ENCODE results near the gene FOXN3.

The FOXN3 gene

DNA sequence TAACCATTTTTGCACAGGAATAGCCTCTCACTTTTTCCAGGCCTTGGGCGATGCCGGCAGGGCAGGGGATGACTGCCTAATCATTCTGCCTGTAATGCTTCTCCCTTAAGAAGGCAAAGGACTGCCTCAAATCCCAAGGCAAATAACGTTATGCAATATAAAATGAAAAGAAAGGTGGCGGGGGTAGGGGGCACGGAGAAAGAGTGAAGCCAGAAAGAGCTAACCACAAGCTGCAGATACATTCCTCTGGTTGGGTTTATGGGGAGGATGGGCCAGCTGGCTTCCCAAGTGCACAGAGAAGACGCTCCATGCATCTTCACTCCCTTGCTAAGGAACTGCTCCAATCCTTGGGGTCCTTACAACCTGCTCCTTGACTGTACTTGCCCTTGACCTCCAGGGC lies 229.5 kb downstream of the FOXN3 start:
- ATAC-seq = no peak

- ATAC-seq = no peak
Observed at GRCh38 chr14:89186856-89187376, 230.1 kb downstream of the FOXN3 start.

DNA sequence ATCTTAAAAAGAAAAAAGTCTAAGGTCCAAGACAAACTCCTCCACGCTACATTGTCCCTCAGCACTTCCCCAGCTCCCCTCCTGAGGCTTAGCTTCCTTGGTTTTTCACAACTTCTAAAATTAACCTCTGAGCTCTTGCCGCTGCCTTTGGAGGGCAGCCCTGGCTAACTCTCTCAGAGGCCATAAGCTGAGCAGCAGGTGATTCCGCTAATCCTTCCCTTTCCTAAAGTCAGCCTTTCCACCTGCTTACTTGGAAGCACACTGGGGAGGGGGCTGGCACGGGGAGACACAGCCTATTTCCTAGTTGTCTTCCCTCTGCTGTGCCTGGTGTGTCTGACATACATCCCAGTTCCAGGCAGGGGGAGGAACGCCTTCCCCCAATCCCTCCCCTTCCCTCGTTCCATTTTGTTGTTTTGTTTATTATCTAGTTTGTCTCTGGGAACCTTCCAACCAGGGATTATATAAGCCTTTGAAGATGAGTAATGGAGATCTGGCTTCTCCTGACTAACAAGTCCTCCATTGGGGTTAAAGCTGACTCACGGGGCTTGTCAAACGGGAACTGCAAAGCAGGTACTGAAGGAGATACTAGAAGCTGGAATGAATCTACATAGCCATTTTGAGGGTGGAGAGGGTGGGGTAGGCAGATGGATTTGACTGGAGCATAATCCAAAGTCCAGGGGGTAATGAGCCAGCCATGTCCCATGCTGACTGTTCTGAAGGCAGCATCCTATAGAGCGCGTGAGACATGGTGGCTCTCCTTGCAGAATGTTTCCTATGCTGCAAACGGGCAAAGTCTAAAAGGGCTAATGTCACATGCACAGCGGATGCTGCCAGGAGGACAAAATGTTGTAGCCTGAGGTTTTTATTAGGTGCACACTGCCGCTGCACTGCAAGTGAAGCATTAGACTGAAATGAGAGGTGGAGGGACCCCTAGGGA lies 230.8 kb downstream of the FOXN3 start:
- no peak for ATAC-seq

GRCh38 chr14:89184952-89185351 lies 232.1 kb downstream of the FOXN3 start:
- no peak for ATAC-seq

GRCh38 chr14:89182326-89182725 lies 234.7 kb downstream of the FOXN3 start:
- ATAC-seq = no peak

- no peak for ATAC-seq
Observed at GRCh38 chr14:89180546-89180945, 236.5 kb downstream of the FOXN3 start.

- no peak for ATAC-seq
Observed at GRCh38 chr14:89179891-89180404, 237.1 kb downstream of the FOXN3 start.

GRCh38 chr14:89178800-89179535 lies 238.1 kb downstream of the FOXN3 start:
- ATAC-seq = no peak

- no peak for ATAC-seq
Observed at GRCh38 chr14:89178376-89178775, 238.7 kb downstream of the FOXN3 start.

DNA sequence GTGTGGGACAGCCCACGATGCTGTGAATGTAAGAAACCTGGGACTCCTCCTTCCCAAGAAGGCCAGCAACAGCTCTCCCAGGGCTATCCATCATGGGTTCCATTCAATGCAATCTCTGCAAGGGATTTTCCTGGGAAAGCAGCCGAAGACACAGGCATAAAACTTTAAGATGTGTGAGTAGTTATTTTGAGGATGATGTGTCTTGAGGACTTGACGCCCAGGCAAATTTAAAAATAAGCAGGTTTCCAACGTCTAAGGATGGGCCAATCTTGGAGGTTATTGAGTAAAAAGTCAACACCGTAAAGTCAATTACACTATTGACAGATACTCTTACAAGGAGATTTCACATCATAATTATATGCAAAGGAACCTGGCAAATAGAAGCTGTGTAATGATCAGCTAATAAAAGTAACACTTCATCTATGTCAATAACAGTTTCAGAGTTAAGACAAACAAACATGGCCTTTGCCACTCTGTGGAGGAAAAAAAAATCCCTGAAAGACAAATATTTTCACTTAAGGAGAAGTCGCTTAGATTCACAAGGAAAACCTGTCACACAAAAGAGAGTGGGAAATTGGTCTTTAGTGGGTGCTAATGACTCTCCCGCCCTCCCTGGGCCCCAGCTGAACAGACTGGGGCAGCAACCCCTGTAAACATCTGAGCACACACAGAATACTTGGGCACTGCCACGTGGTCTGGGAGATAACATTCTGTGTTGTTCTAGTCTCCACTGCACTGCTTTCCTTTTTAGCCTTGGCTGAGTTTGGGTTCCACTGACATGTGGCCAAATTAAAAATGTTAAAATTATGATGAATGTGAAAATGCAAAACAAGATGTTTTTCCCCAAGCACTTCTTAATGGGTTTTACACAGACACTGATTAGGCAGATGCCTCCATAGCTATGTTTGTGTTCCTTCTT lies 240.9 kb downstream of the FOXN3 start:
- ATAC-seq = no peak

DNA sequence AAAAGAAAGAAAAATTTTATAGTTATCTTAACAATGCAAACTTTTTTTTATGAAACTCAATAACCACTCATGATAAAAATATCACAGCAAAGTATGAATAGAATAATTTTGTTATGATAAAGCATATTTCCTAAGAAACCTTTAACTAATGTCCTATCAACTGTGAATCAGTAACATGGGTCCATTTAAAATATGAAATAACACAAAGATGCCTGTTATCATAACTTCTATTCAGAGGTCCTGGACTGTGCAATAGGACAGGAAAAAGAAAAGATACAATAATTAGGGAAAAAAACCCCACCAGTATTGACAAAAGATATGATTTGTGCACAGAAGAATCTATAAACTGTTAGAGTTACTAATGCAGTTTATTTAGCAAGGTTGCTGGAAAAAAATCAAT lies 245.4 kb downstream of the FOXN3 start:
- ATAC-seq = no peak

DNA sequence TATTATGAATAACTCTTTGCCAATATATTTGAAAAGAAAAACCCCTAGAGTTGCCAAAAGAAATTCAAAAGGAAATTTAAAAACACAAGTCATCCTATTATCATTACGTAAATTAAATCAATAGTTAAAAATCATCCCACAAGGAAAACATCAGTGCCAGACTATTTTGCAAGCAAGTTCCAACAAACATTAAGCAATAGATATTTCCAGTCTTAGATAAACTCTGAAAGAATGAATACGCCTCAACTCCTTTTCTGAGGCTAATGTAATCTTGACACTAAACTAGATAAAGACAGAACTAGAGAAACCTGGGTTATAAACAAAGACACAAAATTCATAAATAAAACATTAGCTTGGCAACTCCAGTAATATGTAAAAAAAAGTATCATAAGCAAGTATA lies 245.9 kb downstream of the FOXN3 start:
- ATAC-seq = no peak

DNA sequence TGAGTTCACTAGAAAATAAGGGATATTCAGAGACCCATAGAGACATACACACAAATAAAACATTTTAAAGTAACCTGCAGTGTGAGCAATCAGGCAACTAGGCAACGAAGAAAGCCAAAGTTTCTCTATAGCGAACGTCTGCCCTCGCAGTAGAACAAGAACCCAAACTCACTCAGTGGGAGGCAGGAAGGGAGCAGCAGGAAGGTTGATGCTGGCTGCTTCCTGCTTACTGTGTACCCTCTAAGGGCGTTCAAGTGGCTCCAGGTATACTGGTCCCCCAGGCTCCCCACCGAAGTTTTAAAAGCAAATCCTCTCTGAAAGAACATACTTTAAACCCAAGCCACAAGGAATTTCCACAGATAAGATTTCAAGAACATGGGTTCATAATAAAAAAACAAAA lies 249.3 kb downstream of the FOXN3 start:
- ATAC-seq = no peak

DNA sequence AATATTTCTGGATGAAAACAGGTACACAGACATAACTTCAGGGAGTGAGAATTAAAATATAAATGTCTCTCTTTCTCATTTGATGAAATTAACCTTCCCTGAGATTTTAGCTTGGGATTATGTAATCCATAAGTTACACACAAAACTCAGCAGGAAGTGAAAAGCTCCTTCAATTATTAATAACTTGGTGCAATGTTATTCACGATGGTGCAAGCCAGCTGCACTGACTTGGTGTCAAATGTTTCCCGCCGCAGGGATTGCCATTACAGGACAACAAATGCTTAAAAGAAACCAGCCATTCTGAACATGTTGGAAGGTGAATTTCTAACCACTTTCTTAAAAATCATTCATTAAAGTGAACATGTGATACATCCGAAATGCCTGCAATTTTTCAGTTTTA lies 250.4 kb downstream of the FOXN3 start:
- ATAC-seq = no peak

DNA sequence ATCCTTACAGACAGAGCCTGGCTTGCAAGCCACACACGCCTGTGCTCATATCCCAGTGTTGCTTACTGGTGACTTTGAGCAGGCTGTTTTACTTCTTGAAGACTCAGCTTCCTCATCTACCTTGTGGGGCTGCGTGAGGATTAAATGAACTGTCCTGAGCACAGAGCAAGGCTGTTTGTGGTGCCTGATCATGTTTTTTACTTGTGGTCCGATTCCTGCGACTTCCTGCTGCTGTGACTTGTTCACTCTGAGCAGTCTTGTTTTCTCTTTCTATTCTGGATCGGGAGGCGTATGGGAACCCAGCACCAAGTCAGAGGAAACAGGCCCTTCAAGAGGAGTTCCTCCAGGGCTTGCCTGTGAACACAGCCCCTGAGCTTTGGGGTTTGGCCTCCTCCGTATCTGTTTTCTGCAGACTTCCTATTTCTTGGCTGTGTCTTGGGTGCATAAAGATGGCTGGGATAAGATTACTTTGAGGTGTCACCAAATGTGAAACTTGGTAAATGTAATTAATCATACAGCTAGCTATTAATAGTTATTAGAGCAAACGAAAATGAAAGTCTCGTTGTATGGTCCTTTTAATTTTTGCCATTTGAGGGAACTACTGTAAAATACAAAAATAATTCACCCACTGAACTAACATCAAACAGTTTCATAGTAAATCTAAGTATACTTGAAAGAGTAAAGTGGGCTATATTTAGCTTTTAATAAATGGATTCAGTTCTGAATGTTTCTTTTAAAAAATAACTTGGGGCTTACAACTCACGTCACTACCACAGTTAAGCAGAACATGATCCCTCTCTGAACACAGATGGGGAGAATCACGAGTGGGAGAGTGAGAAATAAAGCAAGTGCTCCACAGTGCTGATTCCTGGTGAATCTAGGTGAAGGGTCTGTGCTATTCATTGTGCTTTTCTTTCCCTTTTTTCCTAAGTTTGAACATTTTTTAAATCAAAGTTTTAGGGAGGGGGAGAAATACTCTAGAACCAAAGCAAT lies 251.5 kb downstream of the FOXN3 start:
- peak; percentile 63 to 66 for ATAC-seq

DNA sequence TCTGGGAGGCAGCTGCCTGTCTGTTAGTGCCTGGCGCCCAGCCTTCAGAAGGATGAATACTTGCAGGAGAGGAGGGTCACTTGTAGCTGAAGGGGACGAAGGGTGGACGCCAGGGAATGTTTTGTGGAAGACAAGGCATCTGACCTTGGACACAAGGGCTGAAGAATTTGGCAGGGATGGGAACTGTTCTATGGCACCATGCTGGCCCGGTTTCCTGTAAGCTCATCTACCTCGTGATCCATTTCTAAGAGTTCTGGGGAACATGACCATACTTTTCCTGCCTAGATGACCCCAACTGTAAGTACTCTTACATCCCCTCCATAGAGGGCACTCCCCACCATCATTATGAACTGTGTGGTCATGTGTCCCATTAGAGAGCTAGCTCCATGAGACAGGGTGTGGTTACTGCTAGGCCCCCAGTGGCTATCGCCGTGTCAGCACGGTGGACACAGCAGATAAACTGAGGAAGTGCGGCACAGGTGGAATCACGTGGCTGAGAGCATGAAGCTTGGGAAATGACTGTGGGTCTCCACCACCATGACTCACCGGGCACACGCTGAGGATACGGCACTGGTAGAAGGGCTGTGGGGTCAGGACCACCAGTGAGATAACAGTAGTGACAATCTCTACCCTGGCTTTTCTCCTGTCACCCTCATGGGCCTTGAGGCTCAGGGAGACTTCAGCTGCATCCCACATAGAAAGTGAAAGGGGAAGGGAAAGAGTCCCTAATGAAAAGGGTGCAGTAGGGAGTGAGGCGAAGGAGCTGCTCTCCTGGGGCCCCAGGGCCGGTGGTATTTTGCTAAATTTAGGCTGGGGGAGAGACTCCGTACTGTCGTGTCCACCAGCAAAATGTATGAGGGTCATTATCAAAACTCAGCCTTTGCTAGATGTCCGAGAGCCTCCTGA lies 252.6 kb downstream of the FOXN3 start:
- peak in 1 of 2 donors; percentile 33 for ATAC-seq

GRCh38 chr14:89163031-89163636 lies 253.9 kb downstream of the FOXN3 start:
- no peak for ATAC-seq

GRCh38 chr14:89162586-89162985 lies 254.4 kb downstream of the FOXN3 start:
- ATAC-seq = no peak

DNA sequence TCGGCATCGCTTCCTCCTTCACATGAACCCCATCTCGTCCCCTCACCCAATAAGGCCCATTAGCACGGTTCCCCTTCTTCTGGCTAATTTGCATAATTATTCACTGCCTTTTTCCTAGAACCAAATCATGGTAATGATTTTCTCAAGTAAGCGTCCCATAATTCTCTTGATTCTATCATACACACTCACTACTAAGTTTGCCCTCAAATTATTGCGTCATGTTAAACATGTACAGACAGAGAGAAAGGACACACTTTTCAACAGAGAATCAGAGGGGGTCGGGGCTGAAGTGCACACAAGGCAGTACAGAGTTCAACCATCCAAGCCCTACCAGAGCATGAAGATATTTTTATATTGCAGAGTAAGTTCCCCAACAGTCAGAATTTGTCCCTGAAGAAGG lies 256.6 kb downstream of the FOXN3 start:
- ATAC-seq = no peak

DNA sequence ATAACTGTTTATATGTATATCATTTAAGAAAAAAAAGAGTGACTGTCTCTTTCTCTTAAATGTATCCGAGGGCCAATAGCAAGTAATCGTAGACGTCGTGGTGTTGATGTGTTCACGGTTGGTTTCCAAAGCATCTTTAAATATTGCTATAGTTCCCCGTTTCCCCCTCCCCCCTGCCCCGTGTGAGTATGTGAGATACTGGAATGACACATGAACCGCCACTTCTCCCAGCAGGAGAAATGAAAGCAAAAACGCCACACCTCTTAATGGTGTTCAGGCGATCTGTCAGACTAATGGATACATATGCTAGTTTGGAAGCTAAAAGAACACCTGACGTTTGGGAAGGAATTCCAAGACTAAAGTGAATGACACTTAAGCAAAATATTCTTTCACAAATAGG lies 258.3 kb downstream of the FOXN3 start:
- ATAC-seq = no peak
